H1 (cell line): ENCODE measurements around the gene PDIA3.

ENCODE experiments used
- CEBPB ChIP-seq: IDR thresholded peaks from 2 replicates; pipeline ENCODE4 v1.6.1; 2012; ENCODE audit warnings: low read depth, low read length
- CTCF ChIP-seq, 3 experiments: IDR thresholded peaks; 1 replicate in 2 of 3; 2 replicates in 1 of 3; pipeline versions ENCODE4 v1.5.1 to v1.6.1; 2011; ENCODE audit warnings: low read length in 3 of 3, mild to moderate bottlenecking in 3 of 3, inconsistent platforms in 2 of 3, low read depth in 1 of 3, moderate library complexity in 1 of 3; ENCODE audit not compliant: insufficient read depth in 1 of 3; ENCODE audit errors: control extremely low read depth in 1 of 3
- HDAC6 ChIP-seq: IDR thresholded peaks from one replicate; pipeline ENCODE4 v1.7.1; 2012; ENCODE audit warnings: low read depth, mild to moderate bottlenecking, inconsistent platforms, low read length, moderate library complexity
- POLR2A ChIP-seq, 2 experiments: IDR thresholded peaks; 1 replicate in 1 of 2; 2 replicates in 1 of 2; pipeline ENCODE4 v1.6.1; 2011; ENCODE audit warnings: low read depth in 2 of 2, low read length in 2 of 2, mild to moderate bottlenecking in 2 of 2; ENCODE audit errors: control extremely low read depth in 1 of 2
- POU5F1 ChIP-seq: IDR thresholded peaks from 2 replicates; pipeline ENCODE4 v1.6.1; 2011; ENCODE audit warnings: low read depth, mild to moderate bottlenecking, low read length, moderate library complexity

DNA sequence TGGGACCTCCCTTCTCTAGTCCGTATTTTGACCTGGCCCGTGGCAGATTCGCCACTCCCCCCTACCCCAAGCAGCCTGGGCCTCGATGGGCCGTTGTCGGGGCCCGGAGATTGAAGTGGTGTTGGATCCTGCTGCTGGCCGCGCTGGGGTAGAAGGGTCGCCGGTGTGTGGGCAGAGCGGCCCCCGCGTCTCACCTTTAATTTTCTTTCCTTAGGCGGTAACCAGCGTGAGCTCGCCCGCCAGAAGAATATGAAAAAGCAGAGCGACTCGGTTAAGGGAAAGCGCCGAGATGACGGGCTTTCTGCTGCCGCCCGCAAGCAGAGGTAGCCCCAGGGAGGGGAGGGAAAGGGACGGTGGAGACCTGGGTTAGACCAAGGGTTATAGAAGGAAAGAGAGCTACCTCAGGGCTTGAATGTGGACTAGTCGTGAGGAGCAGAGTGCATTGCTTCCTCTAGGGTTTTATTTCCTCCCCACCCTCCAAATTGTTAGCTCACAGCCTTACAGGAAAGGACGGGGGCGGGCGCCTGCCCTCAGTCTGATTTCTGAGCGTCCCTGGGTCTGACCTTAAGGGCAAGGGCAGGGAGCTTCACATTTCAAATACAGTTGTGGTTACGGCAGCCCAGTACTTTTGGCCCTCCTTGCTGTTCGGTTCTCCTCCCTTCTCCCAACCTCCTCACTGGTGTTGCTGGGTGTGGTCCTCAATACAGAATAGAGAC, 46.7 kb downstream of the PDIA3 start:
- TF ChIP-seq POLR2A (IDR thresholded peaks at IDR 0.05; ENCODE audit: control extremely low read depth in 1 of 2, low read depth in 2 of 2, low read length in 2 of 2), result no peak; a peak in 1 of 3 replicates
- no peak for TF ChIP-seq CTCF (IDR thresholded peaks at IDR 0.05; ENCODE audit: control extremely low read depth in 1 of 3, insufficient read depth in 1 of 3, low read depth in 1 of 3, low read length in 3 of 3)
- TF ChIP-seq HDAC6, result no peak
- TF ChIP-seq POU5F1, result no peak
- no peak for TF ChIP-seq CEBPB
